ENCODE measurements around the gene TBXA2R.

Gene TBXA2R

GRCh38 chr19:3595521-3596061 is 11.1 kb downstream of the TBXA2R start:
- in situ Hi-C loops (cut with HindIII; ENCODE audit: low sequenced_read_pairs) = no loop called here
- DNase-seq (ENCODE audit: low read depth, low spot score) = no peak
- no peak overlapping the region for H3K4me3 ChIP-seq (ENCODE audit: low read depth, low read length)
- TF ChIP-seq, protein P1, sequence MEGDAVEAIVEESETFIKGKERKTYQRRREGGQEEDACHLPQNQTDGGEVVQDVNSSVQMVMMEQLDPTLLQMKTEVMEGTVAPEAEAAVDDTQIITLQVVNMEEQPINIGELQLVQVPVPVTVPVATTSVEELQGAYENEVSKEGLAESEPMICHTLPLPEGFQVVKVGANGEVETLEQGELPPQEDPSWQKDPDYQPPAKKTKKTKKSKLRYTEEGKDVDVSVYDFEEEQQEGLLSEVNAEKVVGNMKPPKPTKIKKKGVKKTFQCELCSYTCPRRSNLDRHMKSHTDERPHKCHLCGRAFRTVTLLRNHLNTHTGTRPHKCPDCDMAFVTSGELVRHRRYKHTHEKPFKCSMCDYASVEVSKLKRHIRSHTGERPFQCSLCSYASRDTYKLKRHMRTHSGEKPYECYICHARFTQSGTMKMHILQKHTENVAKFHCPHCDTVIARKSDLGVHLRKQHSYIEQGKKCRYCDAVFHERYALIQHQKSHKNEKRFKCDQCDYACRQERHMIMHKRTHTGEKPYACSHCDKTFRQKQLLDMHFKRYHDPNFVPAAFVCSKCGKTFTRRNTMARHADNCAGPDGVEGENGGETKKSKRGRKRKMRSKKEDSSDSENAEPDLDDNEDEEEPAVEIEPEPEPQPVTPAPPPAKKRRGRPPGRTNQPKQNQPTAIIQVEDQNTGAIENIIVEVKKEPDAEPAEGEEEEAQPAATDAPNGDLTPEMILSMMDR (IDR thresholded peaks at IDR 0.05; ENCODE audit: low read depth, low read length) = no peak

- DNase-seq (ENCODE audit: low read depth, low spot score) = no peak
- TF ChIP-seq, protein P1 (IDR thresholded peaks at IDR 0.05; ENCODE audit: low read depth, low read length) = no peak
- in situ Hi-C loops (cut with HindIII; ENCODE audit: low sequenced_read_pairs) = no loop called here
- H3K4me3 ChIP-seq (ENCODE audit: low read depth, low read length) = no peak overlapping the region
Measured at GRCh38 chr19:3593156-3593555, 13.5 kb downstream of the TBXA2R start.

DNA sequence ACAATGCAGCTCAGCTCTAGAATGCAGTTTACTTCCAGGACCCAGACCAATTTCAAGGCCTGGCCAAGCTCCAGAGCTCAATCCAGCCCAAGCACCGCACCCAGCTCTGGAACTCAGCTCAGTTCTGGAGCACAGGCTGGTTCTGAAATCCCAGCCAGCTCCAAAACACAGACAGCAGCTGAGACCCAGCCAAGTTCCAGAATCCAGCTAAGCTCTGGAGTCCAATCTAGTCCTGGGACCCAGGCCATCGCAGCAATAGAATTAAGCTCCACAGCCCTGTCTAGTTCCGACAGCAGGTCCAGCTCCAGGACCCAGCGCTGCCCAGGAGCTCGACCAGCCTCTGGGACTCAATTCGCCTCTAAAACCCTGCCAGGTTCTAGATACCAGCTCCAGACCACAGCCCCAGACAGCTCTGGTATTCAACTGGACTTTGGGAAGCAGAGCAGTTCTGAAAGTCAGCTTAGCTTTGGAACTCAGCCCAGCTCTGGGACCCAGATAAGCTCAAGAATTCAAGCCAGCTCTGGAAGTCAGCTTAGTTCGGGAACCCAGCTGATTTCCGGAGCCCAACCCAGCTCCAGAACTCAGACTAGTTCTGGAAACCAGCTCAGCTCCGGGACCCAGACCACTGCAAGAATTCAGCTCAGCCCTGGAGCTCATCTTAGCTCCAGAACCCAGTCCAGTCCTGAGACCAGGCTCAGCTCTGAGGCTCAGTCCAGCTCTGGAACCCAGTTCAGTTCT is 14.6 kb downstream of the TBXA2R start:
- TF ChIP-seq, protein P1 (IDR thresholded peaks at IDR 0.05; ENCODE audit: low read depth, low read length) = no peak
- in situ Hi-C loops (cut with HindIII; ENCODE audit: low sequenced_read_pairs) = no loop called here
- no peak for DNase-seq (ENCODE audit: low read depth, low spot score)
- H3K4me3 ChIP-seq (ENCODE audit: low read depth, low read length) = no peak overlapping the region

DNA sequence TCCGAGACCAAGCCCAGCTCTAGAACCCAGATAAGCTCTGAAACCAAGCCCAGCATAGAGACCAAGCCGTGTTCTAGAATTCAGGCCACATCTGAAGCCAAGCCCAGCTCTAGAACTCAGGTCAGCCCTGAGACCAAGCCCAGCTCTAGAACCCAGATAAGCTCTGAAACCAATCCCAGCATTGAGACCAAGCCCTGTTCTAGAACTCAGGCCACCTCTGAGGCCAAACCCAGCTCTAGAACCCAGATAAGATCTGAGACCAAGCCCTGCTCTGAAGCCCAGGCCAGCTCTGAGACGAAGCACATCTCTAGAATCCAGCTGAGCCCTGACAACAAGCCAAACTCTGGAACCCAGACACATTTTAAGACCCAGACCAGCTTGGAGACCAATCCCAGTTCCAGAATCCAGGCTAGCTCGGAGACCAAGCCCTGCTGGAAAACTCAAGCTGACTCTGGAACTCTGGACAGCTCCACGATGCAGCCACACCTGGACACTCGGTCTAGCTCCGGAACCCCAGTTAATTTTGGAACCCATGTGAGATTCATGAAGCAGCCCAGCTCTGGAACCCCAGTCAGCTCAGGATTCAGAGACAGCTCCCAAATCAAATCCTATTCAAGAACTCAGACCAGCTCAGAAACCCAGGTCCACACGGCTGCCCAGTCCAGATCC is 15.6 kb downstream of the TBXA2R start:
- TF ChIP-seq, protein P1 (IDR thresholded peaks at IDR 0.05; ENCODE audit: low read depth, low read length) = no peak
- no peak overlapping the region for H3K4me3 ChIP-seq (ENCODE audit: low read depth, low read length)
- in situ Hi-C loops (cut with HindIII; ENCODE audit: low sequenced_read_pairs) = no loop called here
- DNase-seq (ENCODE audit: low read depth, low spot score) = no peak

DNA sequence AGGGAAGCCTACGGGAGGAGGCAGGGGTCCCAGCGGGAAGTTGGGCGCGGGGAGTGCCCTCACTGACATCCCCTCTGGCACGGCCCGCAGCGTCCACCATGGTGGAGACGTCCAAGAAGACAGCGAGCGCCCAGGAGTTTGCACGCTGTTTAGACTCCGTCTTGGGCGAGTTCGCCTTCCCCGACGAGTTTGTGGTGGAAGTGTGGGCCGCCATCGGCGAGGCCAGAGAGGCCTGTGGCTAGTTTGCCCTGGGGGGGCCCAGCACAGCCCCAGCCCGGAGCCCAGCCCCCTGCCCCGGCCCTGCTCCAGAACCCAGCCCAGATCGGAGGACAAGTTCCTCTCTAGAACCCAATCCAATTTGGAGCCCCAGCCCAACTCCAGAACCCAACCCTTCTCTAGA is 16.7 kb downstream of the TBXA2R start:
- no peak for DNase-seq (ENCODE audit: low read depth, low spot score)
- TF ChIP-seq, protein P1 (IDR thresholded peaks at IDR 0.05; ENCODE audit: low read depth, low read length) = no peak
- no peak overlapping the region for H3K4me3 ChIP-seq (ENCODE audit: low read depth, low read length)
- in situ Hi-C loops (cut with HindIII; ENCODE audit: low sequenced_read_pairs) = no loop called here

GRCh38 chr19:3589439-3589838 is 17.2 kb downstream of the TBXA2R start:
- in situ Hi-C loops (cut with HindIII; ENCODE audit: low sequenced_read_pairs) = no loop called here
- no peak overlapping the region for H3K4me3 ChIP-seq (ENCODE audit: low read depth, low read length)
- no peak for DNase-seq (ENCODE audit: low read depth, low spot score)
- TF ChIP-seq, protein P1 (IDR thresholded peaks at IDR 0.05; ENCODE audit: low read depth, low read length) = no peak

All from astrocyte of the spinal cord (primary cell).